Measurements from ENCODE around the gene MAVS.

GRCh38 chr20:3798908-3799248 lies 47.8 kb upstream of the MAVS start:
- no peak for TF ChIP-seq EZH2 (optimal IDR thresholded peaks at IDR 0.05; ENCODE audit: low read depth, low read length)
- no peak for TF ChIP-seq CTCF (IDR thresholded peaks at IDR 0.05; ENCODE audit: low read length)
- no peak for TF ChIP-seq EZH2phosphoT487 (IDR thresholded peaks at IDR 0.05; ENCODE audit: low read length)
